ENCODE measurements around the gene TLK1.

TLK1 gene

GRCh38 chr2:171160956-171161740, 455 bp upstream of the TLK1 start:
- H3K4me3 ChIP-seq (ENCODE audit: low read depth, low read length), result peak overlapping the region; percentile 86
- DNase-seq (ENCODE audit: low read depth), result no peak
- peak; percentile 12; the same call in 1 of the 2 replicates for TF ChIP-seq CTCF (IDR thresholded peaks at IDR 0.05; ENCODE audit: control insufficient read depth, extremely low read depth, insufficient read depth)

GRCh38 chr2:171159372-171160118, 1.1 kb downstream of the TLK1 start:
- DNase-seq (ENCODE audit: low read depth), result no peak
- peak; percentile 53 for TF ChIP-seq CTCF (IDR thresholded peaks at IDR 0.05; ENCODE audit: control insufficient read depth, extremely low read depth, insufficient read depth)
- H3K4me3 ChIP-seq (ENCODE audit: low read depth, low read length), result peak overlapping the region; percentile 86

- DNase-seq (ENCODE audit: low read depth), result no peak
- no peak for TF ChIP-seq CTCF (IDR thresholded peaks at IDR 0.05; ENCODE audit: control insufficient read depth, extremely low read depth, insufficient read depth)
- H3K4me3 ChIP-seq (ENCODE audit: low read depth, low read length), result peak overlapping the region; percentile 86
These were observed 1.8 kb downstream of the TLK1 start for GRCh38 chr2:171158790-171159371.

GRCh38 chr2:171158036-171158789, 2.5 kb downstream of the TLK1 start:
- peak overlapping the region; percentile 86 for H3K4me3 ChIP-seq (ENCODE audit: low read depth, low read length)
- DNase-seq (ENCODE audit: low read depth), result no peak
- TF ChIP-seq CTCF (IDR thresholded peaks at IDR 0.05; ENCODE audit: control insufficient read depth, extremely low read depth, insufficient read depth), result no peak

- no peak for DNase-seq (ENCODE audit: low read depth)
- peak overlapping the region; percentile 15; the same call in 1 of the 2 replicates for H3K4me3 ChIP-seq (ENCODE audit: low read depth, low read length)
- no peak for TF ChIP-seq CTCF (IDR thresholded peaks at IDR 0.05; ENCODE audit: control insufficient read depth, extremely low read depth, insufficient read depth)
These were observed 3.6 kb downstream of the TLK1 start for GRCh38 chr2:171157109-171157500.

GRCh38 chr2:171154348-171154747, 6.3 kb downstream of the TLK1 start:
- peak; percentile 71 for DNase-seq (ENCODE audit: low read depth)
- no peak for TF ChIP-seq CTCF (IDR thresholded peaks at IDR 0.05; ENCODE audit: control insufficient read depth, extremely low read depth, insufficient read depth)

More at GRCh38 chr2:171154348-171154747, 6.3 kb downstream of the TLK1 start:
- H3K4me3 ChIP-seq (ENCODE audit: low read depth, low read length), result peak overlapping the region; percentile 14; the same call in 1 of the 2 replicates

Measured in LNCaP clone FGC (cell line).